ENCODE data around the gene PRL.

- TF ChIP-seq CTCF (conservative IDR thresholded peaks at IDR 0.05) (peak; percentile 38; the same call in 1 of the 2 replicates), EZH2 (IDR thresholded peaks at IDR 0.05; ENCODE audit: low read depth) (no peak)
Observed at GRCh38 chr6:22343864-22344263, 47.0 kb upstream of the PRL start.

Measured in PC-9 (cell line).